Measurements from ENCODE around the gene LYPD4.
A peak's percentile ranks its signal among the peaks of the same experiment; 100 is the strongest.

Gene LYPD4

DNA sequence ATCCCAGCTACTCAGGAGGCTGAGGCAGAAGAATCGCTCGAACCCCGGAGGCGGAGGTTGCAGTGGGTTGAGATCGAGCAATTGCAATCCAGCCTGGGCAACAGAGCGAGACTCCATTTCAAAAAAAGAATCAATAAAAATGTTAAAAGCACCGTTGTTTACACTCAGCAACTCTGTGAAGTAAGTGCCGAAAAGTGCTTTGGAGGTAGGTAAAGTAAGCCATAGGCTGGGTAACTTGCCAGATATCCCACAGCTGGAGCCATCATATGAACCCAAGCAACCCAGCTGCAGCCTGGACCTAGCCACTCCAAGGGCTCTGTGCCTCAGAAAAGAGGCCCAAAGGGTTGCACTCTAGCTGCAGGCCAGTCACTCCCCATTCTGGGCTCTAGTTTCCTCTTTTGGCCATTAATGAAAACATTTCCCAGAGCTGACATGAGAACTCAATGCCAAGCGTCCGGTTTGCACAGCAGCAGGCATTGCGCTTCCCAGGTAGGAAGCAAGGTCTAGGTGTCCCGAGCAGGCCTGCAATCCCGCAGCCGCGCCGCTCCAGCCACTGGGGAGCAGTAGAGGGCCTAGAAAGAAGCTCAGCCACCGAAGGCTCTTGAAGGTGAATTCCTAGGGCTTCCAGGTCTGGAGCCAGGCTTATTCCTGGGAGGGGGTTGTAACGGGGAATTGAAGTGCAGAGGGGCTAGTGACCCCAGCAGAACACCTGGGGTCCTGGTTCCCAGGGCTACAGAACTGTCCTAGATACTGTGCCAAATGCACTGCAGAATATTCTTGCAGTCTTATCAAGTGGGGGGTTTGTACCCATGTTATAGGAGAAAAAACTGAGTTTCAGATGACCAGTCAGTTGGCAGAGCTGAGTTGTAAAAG is 28.5 kb upstream of the LYPD4 start:
- no peak for DNase-seq (ENCODE audit: low spot score)

DNA sequence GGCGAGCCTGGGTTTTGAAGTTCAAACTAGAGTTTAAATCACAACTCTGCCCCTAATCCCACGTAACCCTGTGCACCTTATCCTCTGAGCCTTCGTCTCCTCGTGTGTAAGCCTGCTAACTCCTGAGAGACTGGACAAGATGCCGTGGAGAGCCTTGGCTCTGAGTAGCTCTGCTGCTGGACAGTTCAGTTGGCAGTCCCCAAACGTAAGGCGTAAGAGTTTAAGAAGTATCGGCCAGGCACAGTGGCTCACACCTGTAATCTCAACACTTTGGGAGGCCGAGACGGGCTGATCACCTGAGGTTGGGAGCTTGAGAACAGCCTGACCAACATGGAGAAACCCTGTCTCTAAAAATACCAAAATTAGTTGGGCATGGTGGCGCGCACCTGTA is 27.9 kb upstream of the LYPD4 start:
- no peak for DNase-seq (ENCODE audit: low spot score)

DNA sequence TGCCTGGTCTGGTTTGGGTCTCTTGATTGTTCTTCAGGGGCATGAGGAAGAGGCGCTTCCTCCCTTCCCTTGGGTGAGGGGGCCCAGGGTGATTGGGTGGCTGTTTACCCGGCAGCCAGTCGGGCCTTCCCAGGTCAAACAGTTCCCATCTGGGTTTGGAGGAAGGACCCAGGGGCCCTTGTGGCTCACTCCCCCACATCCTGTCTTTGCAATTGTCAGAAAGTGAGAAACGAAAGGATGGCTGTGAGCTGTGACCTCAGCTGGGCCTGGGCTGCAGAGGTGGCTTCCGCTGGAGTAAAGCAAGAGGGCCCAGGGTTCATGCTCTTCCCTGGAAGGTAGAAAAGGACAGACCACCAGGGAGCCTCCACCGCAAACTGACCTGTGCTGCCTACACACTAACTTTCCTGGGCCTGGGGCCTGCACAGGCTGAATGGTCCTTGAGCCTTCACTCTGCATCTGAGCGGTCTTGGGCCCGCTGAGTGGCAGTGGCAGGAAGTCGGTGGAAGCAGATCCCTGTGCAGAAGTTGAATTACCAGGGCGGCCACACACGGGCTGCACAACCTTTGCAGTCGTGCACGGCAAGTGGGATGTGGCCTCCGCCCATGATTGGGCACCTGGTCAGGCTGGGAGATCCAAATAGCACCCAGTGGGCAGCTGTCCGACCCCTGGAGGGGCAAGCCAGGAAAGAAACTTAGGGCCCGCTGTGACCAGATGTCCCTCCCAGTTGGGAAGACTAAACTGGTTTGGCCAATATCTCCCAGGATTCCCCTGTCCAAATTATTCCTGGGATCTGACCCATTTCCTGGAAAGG is 27.3 kb upstream of the LYPD4 start:
- DNase-seq (ENCODE audit: low spot score), result no peak

DNA sequence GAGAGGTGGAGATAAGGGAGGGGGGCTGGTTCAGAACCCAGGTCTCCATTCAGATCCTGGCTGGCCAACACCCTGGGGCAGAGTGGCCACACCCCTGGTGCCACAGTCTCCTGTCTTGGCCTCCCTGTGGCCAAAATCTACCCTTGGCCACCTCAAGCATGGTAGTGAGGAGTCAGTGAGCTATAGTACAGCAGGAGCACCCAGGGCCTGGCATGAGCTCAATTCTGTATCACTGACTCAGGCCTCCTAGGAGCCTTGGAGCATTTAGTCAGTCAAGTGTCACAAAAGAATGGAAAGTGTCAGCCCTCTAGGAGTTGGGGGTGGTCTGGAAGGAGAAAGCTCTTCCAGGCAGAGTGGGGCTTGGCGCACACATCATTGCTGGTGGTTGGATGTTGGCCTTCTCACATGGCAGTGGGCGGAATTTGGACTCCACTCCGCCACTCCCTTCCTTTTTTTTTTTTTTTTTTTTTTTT is 26.0 kb upstream of the LYPD4 start:
- DNase-seq (ENCODE audit: low spot score), result no peak

DNA sequence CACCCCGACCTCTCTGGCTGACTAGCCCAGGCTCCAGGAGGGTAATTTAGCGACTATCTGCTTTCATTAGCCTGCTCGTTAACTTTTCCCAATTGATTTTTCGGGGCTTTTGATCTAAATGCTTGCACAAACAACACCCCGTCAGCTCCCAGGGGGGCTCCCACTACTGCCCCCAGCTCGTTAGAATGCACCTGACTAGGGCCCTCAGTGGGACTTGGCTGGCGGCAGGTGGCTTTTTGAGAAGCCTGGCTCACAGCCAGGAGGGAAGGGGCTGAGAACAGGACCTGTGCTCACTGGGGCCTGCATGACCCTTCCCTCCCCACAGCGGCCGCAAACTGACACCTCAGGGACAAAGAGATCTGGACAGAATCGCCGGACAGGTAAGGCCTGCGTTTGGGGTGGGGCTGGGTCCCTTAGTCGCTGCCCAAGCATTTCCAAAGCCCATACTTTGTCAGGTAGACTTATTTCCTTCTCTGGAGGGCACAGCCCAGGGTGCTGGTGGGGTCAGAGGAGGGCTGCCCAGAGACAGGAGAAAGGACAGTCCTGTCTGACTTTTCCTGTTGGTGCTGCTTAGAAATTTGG is 25.0 kb upstream of the LYPD4 start:
- no peak for DNase-seq (ENCODE audit: low spot score)

DNA sequence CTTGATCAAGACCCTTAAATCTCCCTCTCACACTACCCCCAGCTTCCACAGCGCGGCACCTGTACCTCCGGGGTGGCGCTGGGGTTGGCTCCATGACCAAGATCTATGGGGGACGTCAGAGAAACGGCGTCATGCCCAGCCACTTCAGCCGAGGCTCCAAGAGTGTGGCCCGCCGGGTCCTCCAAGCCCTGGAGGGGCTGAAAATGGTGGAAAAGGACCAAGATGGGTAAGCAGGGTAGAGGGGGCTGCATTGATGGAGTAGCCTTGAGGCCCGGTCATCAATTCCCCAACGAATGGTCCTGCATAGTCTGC is 24.5 kb upstream of the LYPD4 start:
- DNase-seq (ENCODE audit: low spot score), result no peak

DNA sequence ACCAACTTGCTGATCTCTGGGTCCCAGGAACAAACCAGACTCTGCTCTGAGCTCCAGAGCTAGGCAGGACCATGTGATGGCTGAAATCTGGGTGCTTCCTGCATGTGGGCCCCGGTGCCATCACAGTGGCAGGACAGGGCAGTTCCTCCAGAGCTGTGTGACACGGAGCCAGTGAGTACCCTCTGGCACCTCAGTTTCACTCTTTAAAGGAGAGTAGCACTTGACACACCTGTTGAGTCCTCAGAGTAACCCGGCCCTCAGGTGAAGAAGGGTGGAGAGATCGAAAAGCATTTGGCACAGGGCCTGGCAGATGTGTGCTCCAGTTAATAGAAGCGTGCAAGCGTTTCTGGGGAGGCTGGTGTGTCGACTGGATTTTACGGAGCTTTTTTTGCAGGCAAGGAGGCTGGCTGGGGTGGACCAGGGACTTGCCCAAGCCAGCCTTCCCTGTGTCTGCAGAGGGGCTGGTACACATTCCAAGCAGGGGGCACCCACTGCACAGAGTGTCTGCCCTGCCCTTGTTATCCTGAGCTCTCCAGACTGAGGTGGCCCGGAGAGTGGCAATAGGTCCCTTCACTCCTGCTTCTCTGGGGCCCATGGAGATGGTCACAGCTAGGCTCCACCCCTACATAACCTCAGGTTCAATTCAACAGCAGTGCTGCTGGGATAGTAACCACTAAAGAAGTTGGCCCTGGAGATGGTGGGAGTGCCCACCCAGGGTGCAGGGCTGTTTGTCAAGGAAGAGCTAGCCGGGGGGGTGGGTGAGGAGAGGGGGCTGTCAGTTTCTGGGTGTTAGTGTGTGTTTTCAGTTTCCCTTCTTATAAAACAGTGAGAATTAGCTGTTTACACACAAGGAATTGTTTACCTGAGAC is 23.9 kb upstream of the LYPD4 start:
- no peak for DNase-seq (ENCODE audit: low spot score)

DNA sequence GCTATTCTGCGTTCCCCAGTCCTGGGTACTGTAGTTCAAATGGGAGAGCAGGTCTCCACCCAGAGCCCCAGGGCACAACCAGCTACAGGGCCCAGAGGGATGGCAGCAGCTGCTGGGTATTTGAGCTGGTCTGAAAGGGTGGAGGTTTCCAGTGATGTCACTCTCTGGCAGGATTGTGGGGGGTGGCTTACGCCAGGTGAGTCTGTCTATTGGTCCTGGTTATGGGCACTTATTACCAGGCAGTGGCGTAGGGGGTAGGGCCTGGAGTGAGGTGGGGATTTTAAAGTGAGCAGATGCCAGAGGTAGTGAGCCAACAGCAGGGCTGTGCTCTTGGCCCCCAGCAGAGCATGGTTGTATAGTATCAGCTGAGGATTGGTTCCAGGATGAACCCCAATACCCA is 21.8 kb upstream of the LYPD4 start:
- DNase-seq (ENCODE audit: low spot score), result no peak

DNA sequence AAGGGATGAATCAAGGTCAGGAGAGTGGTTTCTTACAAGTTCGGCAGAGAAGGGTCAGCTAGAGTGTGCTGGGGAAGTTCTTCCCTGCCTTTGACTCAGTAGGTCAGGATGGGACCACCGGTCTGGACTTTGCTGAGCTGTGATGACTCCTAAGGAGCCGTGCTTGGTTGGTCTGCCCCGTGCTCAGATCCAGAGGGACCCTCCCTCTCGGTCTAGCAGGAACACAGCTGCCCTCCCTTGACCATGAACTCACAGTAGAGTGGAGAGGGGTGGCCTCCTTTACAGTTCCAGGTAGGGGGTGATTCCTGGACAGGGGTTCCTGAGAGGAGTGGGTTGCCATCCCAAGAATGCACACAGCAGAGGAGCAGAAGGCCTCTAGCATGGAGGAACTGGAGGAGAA is 19.9 kb upstream of the LYPD4 start:
- DNase-seq (ENCODE audit: low spot score), result no peak

DNA sequence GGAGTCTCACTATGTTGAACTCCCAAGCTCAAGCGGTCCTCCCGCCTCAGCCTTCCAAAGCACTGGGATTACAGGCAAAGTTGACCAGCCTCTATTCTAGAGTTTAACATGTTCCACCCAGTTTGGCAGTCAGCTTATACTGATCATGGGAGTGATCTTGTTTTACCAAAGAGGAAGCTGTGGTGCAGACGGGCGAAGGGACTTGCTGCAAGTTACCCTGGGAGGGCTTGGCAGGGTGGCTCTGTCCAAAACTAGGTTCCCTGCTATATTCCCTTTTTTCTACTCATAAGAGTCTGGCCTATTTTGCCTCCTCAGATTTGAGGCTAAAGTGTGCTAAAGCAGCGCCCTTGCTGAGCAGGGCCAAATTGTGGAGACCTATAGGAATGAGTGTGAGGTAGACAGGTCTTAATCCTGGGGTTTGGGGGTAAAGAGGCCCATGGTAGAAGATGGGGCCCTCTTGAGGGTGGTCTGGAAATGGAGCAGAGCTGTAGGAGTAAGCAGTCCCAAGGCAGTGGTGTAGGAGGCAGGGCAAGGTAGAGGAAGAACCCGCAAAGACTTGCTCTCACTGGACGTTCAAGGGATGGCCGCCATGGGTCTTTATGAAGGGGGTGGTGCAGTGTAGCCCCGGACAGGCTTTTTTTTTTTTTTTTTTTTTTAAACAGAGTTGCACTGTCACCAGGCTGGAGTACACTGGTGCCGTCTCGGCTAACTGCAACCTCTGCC is 18.9 kb upstream of the LYPD4 start:
- DNase-seq (ENCODE audit: low spot score), result no peak

DNA sequence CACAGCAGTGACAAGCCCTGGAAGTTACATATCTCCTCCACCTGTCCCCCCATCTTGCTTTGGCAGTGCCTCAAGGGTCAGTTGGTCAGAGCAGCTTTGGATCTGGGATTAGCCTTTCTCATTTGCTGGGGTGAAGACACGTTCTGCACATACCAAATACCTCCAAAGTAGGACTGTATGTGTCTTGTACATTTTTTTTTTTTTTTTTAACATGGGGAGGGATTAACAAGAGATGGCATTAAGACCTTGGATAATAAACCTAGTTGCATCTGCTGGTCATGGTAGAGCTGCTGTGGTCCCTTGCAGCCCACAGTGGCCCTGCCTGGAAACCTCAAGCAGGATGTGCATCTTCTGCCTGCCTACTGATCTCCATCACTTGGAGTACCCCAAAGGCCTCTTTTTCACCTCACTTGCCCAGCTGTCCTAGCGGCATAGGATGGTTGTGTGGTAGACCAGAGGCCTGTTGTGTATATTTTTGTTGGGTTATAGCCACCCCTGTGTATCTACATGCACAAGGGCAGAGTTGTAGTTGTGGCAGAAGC is 18.0 kb upstream of the LYPD4 start:
- DNase-seq (ENCODE audit: low spot score), result no peak

DNA sequence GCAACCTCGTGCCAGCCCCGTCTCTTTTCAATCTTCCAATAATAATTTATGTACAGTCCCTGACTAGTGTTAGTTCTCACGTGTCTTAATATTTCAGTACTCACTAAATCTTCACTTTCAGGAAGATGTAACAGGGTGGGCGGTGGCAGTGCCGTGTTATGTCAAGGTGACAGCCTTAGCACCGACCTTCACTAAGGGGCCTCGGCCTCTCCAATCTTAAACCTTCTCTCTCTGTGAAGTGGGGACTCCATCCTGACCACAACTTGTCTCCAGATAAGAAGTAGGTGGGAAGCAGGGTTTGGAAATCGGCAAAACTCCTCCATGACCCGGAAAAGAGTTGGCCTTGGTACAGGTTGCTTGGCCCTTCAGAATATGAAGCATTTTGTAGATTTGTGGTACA is 17.4 kb upstream of the LYPD4 start:
- no peak for DNase-seq (ENCODE audit: low spot score)

DNA sequence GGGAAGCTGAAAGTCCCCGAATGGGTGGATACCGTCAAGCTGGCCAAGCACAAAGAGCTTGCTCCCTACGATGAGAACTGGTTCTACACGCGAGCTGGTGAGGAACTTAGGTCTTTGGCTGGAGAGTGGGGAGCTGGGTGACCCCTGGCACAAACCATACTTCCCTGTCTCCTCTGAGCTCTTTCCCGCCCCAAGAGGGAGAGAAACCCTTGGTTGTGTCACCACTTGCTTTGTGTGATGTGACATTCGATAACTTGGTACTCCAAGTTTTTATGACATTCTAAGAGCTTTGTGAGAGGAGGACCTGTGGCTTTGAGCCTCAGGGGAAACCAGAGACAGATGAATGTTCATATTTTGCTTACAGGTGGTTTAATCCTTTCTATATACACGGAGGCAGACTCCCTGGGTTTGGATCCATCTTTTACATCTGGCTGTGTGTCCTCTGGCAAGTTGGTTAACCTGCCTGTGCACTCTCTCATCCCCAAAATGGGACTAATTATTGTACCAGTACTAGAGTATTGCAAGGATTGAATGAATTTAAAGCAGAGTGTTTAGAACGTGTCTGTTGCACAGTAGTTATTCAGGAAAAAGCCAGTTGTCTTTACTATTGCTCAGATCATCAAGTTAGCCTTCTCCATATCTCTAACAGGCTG is 16.8 kb upstream of the LYPD4 start:
- no peak for DNase-seq (ENCODE audit: low spot score)

DNA sequence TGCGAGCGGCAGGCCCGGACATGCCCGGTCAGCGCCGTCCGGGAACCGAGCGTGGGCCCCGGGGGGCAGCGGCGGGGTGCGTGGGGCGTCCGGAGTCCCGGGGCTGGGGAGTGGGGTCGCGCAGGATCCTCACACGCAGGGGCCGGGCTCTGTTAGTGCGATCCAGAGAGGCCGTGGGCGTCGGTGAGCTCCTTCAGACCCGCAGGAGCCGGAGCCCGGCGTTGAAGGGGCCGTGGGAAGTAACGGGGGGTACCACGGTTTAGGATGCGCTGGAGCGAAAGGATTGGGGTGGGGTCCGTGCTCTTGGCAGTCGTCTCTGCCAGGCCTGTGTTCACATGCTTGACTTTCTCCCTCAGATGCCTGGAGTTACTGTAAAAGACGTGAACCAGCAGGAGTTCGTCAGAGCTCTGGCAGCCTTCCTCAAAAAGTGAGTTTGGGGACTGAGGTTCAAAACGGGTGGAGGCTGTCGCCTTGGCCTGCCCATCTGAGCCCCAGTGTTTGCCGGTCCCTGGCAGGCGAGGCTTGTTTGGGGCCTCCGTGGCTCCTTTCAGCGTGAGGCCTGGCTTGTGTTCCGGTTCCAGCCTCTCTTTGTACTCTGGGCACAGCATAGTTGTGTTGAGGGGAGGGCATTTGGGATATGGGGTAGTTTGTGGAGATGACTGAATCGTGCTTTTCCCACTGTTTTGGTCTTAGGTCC is 16.1 kb upstream of the LYPD4 start:
- no peak for DNase-seq (ENCODE audit: low spot score)

DNA sequence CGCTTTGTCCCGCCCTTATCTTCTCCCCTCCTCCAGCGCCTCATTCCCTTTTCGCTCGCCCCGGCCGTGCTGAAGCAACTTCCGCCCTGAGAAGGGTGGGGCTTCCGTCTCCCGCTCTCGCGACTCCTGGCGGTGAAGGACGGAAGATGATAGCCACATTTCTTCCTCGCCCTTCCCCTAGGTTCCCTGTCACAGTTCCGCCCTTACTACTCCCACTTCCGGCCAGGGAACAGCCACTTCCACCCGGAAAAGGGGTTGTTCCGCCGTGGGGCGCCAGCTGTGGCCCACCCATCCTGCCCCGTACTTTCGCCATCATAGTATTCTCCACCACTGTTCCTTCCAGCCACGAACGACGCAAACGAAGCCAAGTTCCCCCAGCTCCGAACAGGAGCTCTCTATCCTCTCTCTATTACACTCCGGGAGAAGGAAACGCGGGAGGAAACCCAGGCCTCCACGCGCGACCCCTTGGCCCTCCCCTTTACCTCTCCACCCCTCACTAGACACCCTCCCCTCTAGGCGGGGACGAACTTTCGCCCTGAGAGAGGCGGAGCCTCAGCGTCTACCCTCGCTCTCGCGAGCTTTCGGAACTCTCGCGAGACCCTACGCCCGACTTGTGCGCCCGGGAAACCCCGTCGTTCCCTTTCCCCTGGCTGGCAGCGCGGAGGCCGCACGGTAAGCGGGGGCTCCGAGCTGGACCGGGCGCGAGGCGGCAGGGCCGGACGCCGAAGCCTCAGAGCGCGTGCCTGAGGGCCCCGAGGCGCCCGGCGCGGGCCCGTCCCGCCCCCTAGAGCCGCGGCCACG is 15.3 kb upstream of the LYPD4 start, which contains the start of gene RPS19:
Gene RPS19 (plus strand): TSS at position 638 of the 801 bp plus-strand sequence. CDS start 520 bp downstream, outside the sequence.
- DNase-seq (ENCODE audit: low spot score), result peak; percentile 100

DNA sequence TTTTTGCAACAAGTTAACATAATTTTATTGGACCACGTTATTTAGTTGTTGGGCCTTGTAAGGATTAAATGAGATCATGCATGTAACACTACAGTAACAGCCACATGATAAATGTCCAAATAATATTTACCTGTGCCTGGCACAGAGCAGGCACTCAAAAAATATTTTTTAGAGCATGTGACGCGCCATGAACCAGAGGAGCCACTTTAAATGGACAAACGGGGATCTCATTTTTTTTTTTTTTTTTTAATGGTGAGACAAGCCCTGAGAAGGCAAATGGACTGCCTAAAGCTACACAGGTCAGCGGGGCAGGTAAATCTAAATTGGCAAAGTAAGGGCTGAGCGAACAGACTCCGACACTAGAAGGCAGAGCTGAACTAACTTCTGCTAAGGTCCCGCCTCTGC is 14.7 kb upstream of the LYPD4 start:
- DNase-seq (ENCODE audit: low spot score), result no peak

DNA sequence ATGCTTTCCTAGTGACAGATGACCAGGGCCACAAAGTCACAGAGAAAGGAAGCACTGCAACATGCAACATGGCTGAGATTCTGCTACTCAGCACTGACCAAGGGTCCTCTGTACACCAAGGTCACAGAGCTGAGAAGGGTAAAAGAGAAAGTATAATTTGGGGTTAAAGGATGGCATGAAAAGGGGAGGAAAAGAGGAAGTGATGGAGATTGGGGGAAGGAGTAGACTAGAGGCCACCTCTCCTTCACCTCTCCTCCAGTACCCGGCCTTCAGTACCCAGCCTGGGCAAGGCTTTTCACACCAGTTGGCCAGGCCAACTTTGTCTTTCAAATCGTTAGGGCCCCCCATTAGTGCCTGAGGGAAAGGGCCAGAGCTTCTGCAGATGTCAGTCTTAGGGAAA is 9.3 kb upstream of the LYPD4 start:
- DNase-seq (ENCODE audit: low spot score), result no peak

DNA sequence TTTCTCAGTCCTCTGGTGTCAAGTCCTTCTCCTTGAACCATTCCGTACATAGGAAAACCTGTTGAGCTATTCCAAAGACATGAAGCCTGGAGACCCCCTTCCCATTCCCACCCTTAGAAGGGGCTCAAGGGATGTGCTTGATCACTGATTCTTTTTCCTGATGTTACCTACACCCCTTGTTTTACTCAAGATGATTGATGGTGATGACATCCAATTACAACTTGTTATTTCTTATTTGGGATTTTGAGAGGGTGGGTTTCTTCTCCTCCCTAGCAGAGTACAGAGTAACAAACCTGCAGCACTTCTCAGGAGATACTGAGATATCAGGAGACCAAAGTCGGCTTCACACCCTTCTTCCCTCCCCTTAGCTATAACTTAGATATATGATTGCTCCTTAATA is 8.9 kb upstream of the LYPD4 start:
- DNase-seq (ENCODE audit: low spot score), result no peak

DNA sequence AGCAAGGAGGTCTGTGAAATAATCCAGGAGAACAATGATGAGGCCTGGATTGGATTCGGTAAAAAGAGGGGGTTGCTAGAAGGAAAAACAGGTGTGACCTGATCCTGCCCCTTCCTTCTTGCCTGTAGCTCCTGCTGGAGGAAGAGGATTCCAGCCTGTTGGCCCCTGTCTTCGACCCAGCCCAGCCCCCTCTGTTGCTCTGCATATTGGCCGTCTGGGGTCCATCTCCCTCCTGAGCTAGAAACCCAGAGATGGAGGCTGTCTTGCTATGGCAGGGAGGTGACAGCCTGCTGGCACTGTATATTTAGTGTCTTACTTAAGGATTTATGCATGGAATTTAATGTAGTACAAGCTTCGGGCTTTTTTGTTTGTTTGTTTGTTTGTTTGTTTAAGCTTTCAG is 7.0 kb upstream of the LYPD4 start:
- DNase-seq (ENCODE audit: low spot score), result no peak
